Measurements from ENCODE around the gene CITED1. TPM values are rescaled to one million over a fixed set of nuclear protein-coding genes. Genes with fewer than 3 reads are reported as not detected.

Gene CITED1
- total RNA-seq, 4 donors from 2014 or later, result 0.45 to 1.8 (median 1.2) TPM

GRCh38 chrX:72262077-72262476 is 43.6 kb downstream of the CITED1 start:
- WGBS, result 73% methylated on average over 7 of the region's 7 CpGs
- no peaks in the 10 kb centered on the region for H3K27me3 ChIP-seq

GRCh38 chrX:72260448-72260847 is 45.3 kb downstream of the CITED1 start:
- DNase-seq (ENCODE audit: extremely low spot score), result no peak
- H3K27me3 ChIP-seq, result peaks cover 0 to 3% (median 0%) of the 10 kb centered on the region in 4 donors
- H3K27ac ChIP-seq (replicated peaks in 1 of 4), result no peak overlapping the region
- H3K4me1 ChIP-seq, result peaks cover 0 to 2% (median 0%) of the 10 kb centered on the region in 4 donors
- TF ChIP-seq EP300 (IDR thresholded peaks at IDR 0.05), result no peak
- no peak for TF ChIP-seq POLR2AphosphoS5 (IDR thresholded peaks at IDR 0.05)
- TF ChIP-seq POLR2A (IDR thresholded peaks at IDR 0.05; ENCODE audit: low read depth), result no peak
- no peak for TF ChIP-seq CTCF (IDR thresholded peaks at IDR 0.05)
- no peak overlapping the region for H3K4me3 ChIP-seq
- 92% methylated on average over 4 of the region's 4 CpGs for WGBS
- H3K9me3 ChIP-seq, result no peaks in the 10 kb centered on the region
- H3K36me3 ChIP-seq, result no peaks in the 10 kb centered on the region
- intact Hi-C loops (cut with DNase I), result no loop called here

More at GRCh38 chrX:72262077-72262476, 43.6 kb downstream of the CITED1 start:
- intact Hi-C loops (cut with DNase I), result no loop called here
- H3K4me1 ChIP-seq, result no peaks in the 10 kb centered on the region
- no peak overlapping the region for H3K4me3 ChIP-seq
- no peak for TF ChIP-seq POLR2A (IDR thresholded peaks at IDR 0.05; ENCODE audit: low read depth)
- no peak for TF ChIP-seq POLR2AphosphoS5 (IDR thresholded peaks at IDR 0.05)
- H3K9me3 ChIP-seq, result no peaks in the 10 kb centered on the region
- H3K27ac ChIP-seq (replicated peaks in 1 of 4), result no peak overlapping the region
- DNase-seq (ENCODE audit: extremely low spot score), result no peak
- H3K36me3 ChIP-seq, result peaks cover 0 to 1% (median 0%) of the 10 kb centered on the region in 4 donors

GRCh38 chrX:72258174-72258573 is 47.5 kb downstream of the CITED1 start:
- Histone ChIP-seq H3K4me3 (no peak overlapping the region), H3K4me1 (peaks cover 0 to 6% (median 3%) of the 10 kb centered on the region in 4 donors), H3K27me3 (peaks cover 0 to 12% (median 0%) of the 10 kb centered on the region in 4 donors), H3K27ac (replicated peaks in 1 of 4) (no peak overlapping the region), H3K9me3 (no peaks in the 10 kb centered on the region), H3K36me3 (no peaks in the 10 kb centered on the region)
- intact Hi-C loops (cut with DNase I), result no loop called here
- no peak for TF ChIP-seq POLR2AphosphoS5 (IDR thresholded peaks at IDR 0.05)
- no peak for TF ChIP-seq EP300 (IDR thresholded peaks at IDR 0.05)
- TF ChIP-seq CTCF (IDR thresholded peaks at IDR 0.05), result no peak
- no peak for TF ChIP-seq POLR2A (IDR thresholded peaks at IDR 0.05; ENCODE audit: low read depth)
- 75% methylated on average over 7 of the region's 7 CpGs for WGBS
- DNase-seq (ENCODE audit: extremely low spot score), result no peak

- no peak overlapping the region for H3K4me3 ChIP-seq
- no peak overlapping the region for H3K27ac ChIP-seq (replicated peaks in 1 of 4)
- DNase-seq (ENCODE audit: extremely low spot score), result no peak
- peaks cover 0 to 12% (median 0%) of the 10 kb centered on the region in 4 donors for H3K27me3 ChIP-seq
- intact Hi-C loops (cut with DNase I), result no loop called here
- WGBS, result 81% methylated on average over 7 of the region's 7 CpGs
- H3K4me1 ChIP-seq, result peaks cover 0 to 6% (median 3%) of the 10 kb centered on the region in 4 donors
- no peaks in the 10 kb centered on the region for H3K36me3 ChIP-seq
- no peaks in the 10 kb centered on the region for H3K9me3 ChIP-seq
- TF ChIP-seq CTCF (IDR thresholded peaks at IDR 0.05) (no peak), POLR2AphosphoS5 (IDR thresholded peaks at IDR 0.05) (no peak), EP300 (IDR thresholded peaks at IDR 0.05) (no peak), POLR2A (IDR thresholded peaks at IDR 0.05; ENCODE audit: low read depth) (no peak)
Measured at GRCh38 chrX:72255864-72256263, 49.9 kb downstream of the CITED1 start.

GRCh38 chrX:72255445-72255844 is 50.3 kb downstream of the CITED1 start:
- H3K4me1 ChIP-seq, result peaks cover 0 to 6% (median 3%) of the 10 kb centered on the region in 4 donors
- no peak overlapping the region for H3K27ac ChIP-seq (replicated peaks in 1 of 4)
- no peak for TF ChIP-seq EP300 (IDR thresholded peaks at IDR 0.05)
- TF ChIP-seq POLR2A (IDR thresholded peaks at IDR 0.05; ENCODE audit: low read depth), result no peak
- no peak for TF ChIP-seq POLR2AphosphoS5 (IDR thresholded peaks at IDR 0.05)
- no peak for TF ChIP-seq CTCF (IDR thresholded peaks at IDR 0.05)
- intact Hi-C loops (cut with DNase I), result no loop called here
- no peaks in the 10 kb centered on the region for H3K9me3 ChIP-seq
- H3K27me3 ChIP-seq, result peaks cover 0 to 12% (median 0%) of the 10 kb centered on the region in 4 donors
- H3K4me3 ChIP-seq, result peak overlapping the region in 1 of 4 donors; percentile 1
- 24% methylated on average over 12 of the region's 24 CpGs for WGBS
- DNase-seq (ENCODE audit: extremely low spot score), result no peak
- H3K36me3 ChIP-seq, result no peaks in the 10 kb centered on the region
